Measurements from ENCODE around the gene TMEM63C.

TMEM63C gene

DNA sequence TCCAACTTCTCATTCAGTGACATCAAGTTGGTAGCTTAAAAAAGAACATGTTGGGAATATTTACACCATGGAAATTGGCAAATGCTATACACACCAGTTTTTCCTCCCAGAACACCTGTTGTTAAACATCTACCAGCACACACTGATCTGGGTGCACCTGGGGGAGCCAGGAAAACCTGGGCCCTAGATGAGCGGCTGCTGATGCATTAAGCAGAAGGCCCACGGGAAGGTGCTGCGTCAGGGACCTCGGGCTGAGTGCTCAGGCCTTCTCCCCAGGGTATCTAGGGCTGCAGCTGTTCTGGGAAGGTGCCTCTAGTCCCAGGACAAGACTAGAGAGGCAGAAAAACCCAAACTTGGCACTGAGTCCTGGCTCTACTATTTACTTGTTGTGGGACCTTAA is 92.2 kb downstream of the TMEM63C start:
- Histone ChIP-seq H2BK5ac (ENCODE audit: low read depth, low read length, poor library complexity) (no peak overlapping the region), H3K9me3 (ENCODE audit: insufficient read depth, low read depth, low read length) (peaks cover 2% of the 10 kb centered on the region), H2BK12ac (ENCODE audit: low read length) (no peak overlapping the region), H2BK120ac (ENCODE audit: insufficient read depth, low read length, poor library complexity) (no peak overlapping the region), H3K27me3 (ENCODE audit: insufficient read depth, low read length) (peaks cover 28% of the 10 kb centered on the region), H3K36me3 (ENCODE audit: control insufficient read depth in 1 of 2, insufficient read depth in 2 of 2, low read length in 2 of 2) (peaks cover 21% of the 10 kb centered on the region in 2 experiments), H3K14ac (ENCODE audit: low read length) (no peak overlapping the region), H3K4ac (ENCODE audit: low read depth, low read length) (no peak overlapping the region), H4K8ac (ENCODE audit: low read depth, low read length) (no peak overlapping the region), H3K27ac (ENCODE audit: low read depth, low read length) (no peak overlapping the region), H3K4me1 (ENCODE audit: control insufficient read depth in 1 of 2, insufficient read depth in 2 of 2, low read length in 2 of 2) (peaks cover 3 to 5% of the 10 kb centered on the region in 2 experiments), H3K4me3 (ENCODE audit: low read depth, low read length) (no peak overlapping the region), H3K18ac (ENCODE audit: low read length) (no peak overlapping the region), H2AK5ac (ENCODE audit: low read length) (no peak overlapping the region), H3K79me1 (ENCODE audit: low read length) (no peaks in the 10 kb centered on the region), H2AFZ (ENCODE audit: insufficient read depth, low read length, poor library complexity) (no peak overlapping the region), H4K91ac (ENCODE audit: low read depth, low read length) (no peak overlapping the region), H3K9ac (ENCODE audit: low read length) (no peak overlapping the region), H3K23ac (ENCODE audit: low read length) (no peak overlapping the region), H3K4me2 (ENCODE audit: low read length) (no peak overlapping the region), H4K12ac (ENCODE audit: low read depth, low read length) (no peak overlapping the region), H3K79me2 (ENCODE audit: control insufficient read depth, insufficient read depth, low read length, poor library complexity) (no peaks in the 10 kb centered on the region)
- no CpG with 5 or more reads among the region's 4 CpGs for WGBS (ENCODE audit: extremely low coverage, insufficient coverage, insufficient read length)
- DNase-seq: no peak

DNA sequence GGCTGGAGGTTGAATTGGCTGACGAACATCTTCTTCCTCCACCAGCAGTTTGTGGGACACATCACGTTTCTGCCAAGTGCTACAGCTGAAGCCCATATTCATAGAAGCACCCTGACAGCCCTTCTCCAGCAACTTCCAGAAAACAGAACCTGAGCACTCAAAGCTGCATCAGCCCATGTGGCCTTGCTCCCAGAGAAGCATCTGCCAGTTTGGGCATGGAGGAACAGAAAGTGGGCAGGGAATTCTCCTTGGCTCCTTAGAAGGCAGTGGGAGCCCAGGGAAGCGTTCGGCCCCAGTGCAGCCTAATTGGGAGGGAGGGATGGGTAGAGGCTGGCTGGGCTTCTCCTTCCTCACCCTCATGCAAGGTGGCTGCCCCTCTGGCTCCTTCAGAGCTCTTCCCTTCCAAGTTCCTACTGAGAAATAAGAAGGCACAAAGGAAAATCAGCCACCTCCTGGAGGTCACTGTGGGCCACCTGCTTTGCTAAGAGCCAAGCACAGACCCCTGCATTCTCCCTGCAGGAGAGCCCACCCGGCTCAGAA is 93.5 kb downstream of the TMEM63C start:
- Histone ChIP-seq H3K36me3 (ENCODE audit: control insufficient read depth in 1 of 2, insufficient read depth in 2 of 2, low read length in 2 of 2) (peaks cover 29 to 31% of the 10 kb centered on the region in 2 experiments), H3K14ac (ENCODE audit: low read length) (no peak overlapping the region)

DNA sequence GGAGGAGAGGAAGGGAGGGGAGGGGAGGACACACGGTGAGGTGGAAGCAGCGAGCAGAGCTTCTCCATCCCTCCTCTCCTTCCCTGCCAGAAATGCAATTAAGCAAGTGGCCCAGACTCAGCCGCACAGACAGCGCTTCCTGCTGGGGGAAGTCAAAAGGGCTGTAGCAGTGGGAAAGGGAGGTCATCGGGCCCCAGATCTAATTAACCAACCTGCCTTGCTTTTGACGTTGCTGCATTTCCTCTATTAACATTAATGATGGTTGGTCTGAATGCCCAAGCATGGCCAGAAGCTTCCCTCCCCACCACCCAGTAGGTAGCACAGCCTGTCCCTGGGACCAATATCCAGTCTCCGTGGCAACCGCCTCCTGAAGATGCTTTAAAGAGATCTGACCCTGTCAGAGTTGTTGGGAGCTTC is 94.0 kb downstream of the TMEM63C start:
- Histone ChIP-seq H4K12ac (ENCODE audit: low read depth, low read length) (no peak overlapping the region), H2BK120ac (ENCODE audit: insufficient read depth, low read length, poor library complexity) (no peak overlapping the region), H2AFZ (ENCODE audit: insufficient read depth, low read length, poor library complexity) (no peak overlapping the region), H3K9me3 (ENCODE audit: insufficient read depth, low read depth, low read length) (peaks cover 5% of the 10 kb centered on the region), H4K8ac (ENCODE audit: low read depth, low read length) (no peak overlapping the region), H3K18ac (ENCODE audit: low read length) (no peak overlapping the region), H3K4me2 (ENCODE audit: low read length) (no peak overlapping the region), H3K4ac (ENCODE audit: low read depth, low read length) (no peak overlapping the region), H4K91ac (ENCODE audit: low read depth, low read length) (no peak overlapping the region), H3K36me3 (ENCODE audit: control insufficient read depth in 1 of 2, insufficient read depth in 2 of 2, low read length in 2 of 2) (peaks cover 32 to 34% of the 10 kb centered on the region in 2 experiments), H2BK12ac (ENCODE audit: low read length) (no peak overlapping the region), H3K4me1 (ENCODE audit: control insufficient read depth in 1 of 2, insufficient read depth in 2 of 2, low read length in 2 of 2) (peaks cover 3 to 4% of the 10 kb centered on the region in 2 experiments), H3K14ac (ENCODE audit: low read length) (no peak overlapping the region), H3K79me2 (ENCODE audit: control insufficient read depth, insufficient read depth, low read length, poor library complexity) (no peaks in the 10 kb centered on the region), H2AK5ac (ENCODE audit: low read length) (no peak overlapping the region), H3K27ac (ENCODE audit: low read depth, low read length) (no peak overlapping the region), H3K79me1 (ENCODE audit: low read length) (no peaks in the 10 kb centered on the region), H2BK5ac (ENCODE audit: low read depth, low read length, poor library complexity) (no peak overlapping the region), H3K23ac (ENCODE audit: low read length) (no peak overlapping the region), H3K9ac (ENCODE audit: low read length) (no peak overlapping the region), H3K27me3 (ENCODE audit: insufficient read depth, low read length) (peaks cover 12% of the 10 kb centered on the region), H3K4me3 (ENCODE audit: low read depth, low read length) (no peak overlapping the region)
- WGBS (ENCODE audit: extremely low coverage, insufficient coverage, insufficient read length): no CpG with 5 or more reads among the region's 8 CpGs
- DNase-seq: no peak

More for the DNA sequence above, 93.5 kb downstream of the TMEM63C start:
- Histone ChIP-seq H3K79me1 (ENCODE audit: low read length) (no peaks in the 10 kb centered on the region), H3K27me3 (ENCODE audit: insufficient read depth, low read length) (peaks cover 17% of the 10 kb centered on the region), H3K27ac (ENCODE audit: low read depth, low read length) (no peak overlapping the region), H2AFZ (ENCODE audit: insufficient read depth, low read length, poor library complexity) (no peak overlapping the region), H3K79me2 (ENCODE audit: control insufficient read depth, insufficient read depth, low read length, poor library complexity) (no peaks in the 10 kb centered on the region), H2BK120ac (ENCODE audit: insufficient read depth, low read length, poor library complexity) (no peak overlapping the region), H3K4me1 (ENCODE audit: control insufficient read depth in 1 of 2, insufficient read depth in 2 of 2, low read length in 2 of 2) (peaks cover 3 to 5% of the 10 kb centered on the region in 2 experiments), H3K4me3 (ENCODE audit: low read depth, low read length) (no peak overlapping the region), H2AK5ac (ENCODE audit: low read length) (no peak overlapping the region), H3K18ac (ENCODE audit: low read length) (no peak overlapping the region), H4K91ac (ENCODE audit: low read depth, low read length) (no peak overlapping the region), H2BK5ac (ENCODE audit: low read depth, low read length, poor library complexity) (no peak overlapping the region), H3K23ac (ENCODE audit: low read length) (no peak overlapping the region), H2BK12ac (ENCODE audit: low read length) (no peak overlapping the region), H3K4me2 (ENCODE audit: low read length) (no peak overlapping the region), H4K8ac (ENCODE audit: low read depth, low read length) (no peak overlapping the region), H3K9me3 (ENCODE audit: insufficient read depth, low read depth, low read length) (peaks cover 5% of the 10 kb centered on the region), H3K9ac (ENCODE audit: low read length) (no peak overlapping the region), H3K4ac (ENCODE audit: low read depth, low read length) (no peak overlapping the region), H4K12ac (ENCODE audit: low read depth, low read length) (no peak overlapping the region)
- no CpG with 5 or more reads among the region's 5 CpGs for WGBS (ENCODE audit: extremely low coverage, insufficient coverage, insufficient read length)
- no peak for DNase-seq

GRCh38 chr14:77276295-77276935 is 94.8 kb downstream of the TMEM63C start:
- Histone ChIP-seq H3K4me3 (ENCODE audit: low read depth, low read length) (no peak overlapping the region), H2AK5ac (ENCODE audit: low read length) (no peak overlapping the region), H3K4me1 (ENCODE audit: control insufficient read depth in 1 of 2, insufficient read depth in 2 of 2, low read length in 2 of 2) (no peaks in the 10 kb centered on the region), H2BK12ac (ENCODE audit: low read length) (no peak overlapping the region), H3K18ac (ENCODE audit: low read length) (no peak overlapping the region), H4K91ac (ENCODE audit: low read depth, low read length) (no peak overlapping the region), H3K79me1 (ENCODE audit: low read length) (no peaks in the 10 kb centered on the region), H2AFZ (ENCODE audit: insufficient read depth, low read length, poor library complexity) (no peak overlapping the region), H3K4ac (ENCODE audit: low read depth, low read length) (no peak overlapping the region), H3K4me2 (ENCODE audit: low read length) (no peak overlapping the region), H4K8ac (ENCODE audit: low read depth, low read length) (no peak overlapping the region), H2BK120ac (ENCODE audit: insufficient read depth, low read length, poor library complexity) (no peak overlapping the region), H3K23ac (ENCODE audit: low read length) (no peak overlapping the region), H3K27ac (ENCODE audit: low read depth, low read length) (no peak overlapping the region), H4K12ac (ENCODE audit: low read depth, low read length) (no peak overlapping the region), H3K36me3 (ENCODE audit: control insufficient read depth in 1 of 2, insufficient read depth in 2 of 2, low read length in 2 of 2) (peaks cover 32 to 36% of the 10 kb centered on the region in 2 experiments), H3K9ac (ENCODE audit: low read length) (no peak overlapping the region), H3K14ac (ENCODE audit: low read length) (no peak overlapping the region), H3K9me3 (ENCODE audit: insufficient read depth, low read depth, low read length) (peaks cover 4% of the 10 kb centered on the region), H2BK5ac (ENCODE audit: low read depth, low read length, poor library complexity) (no peak overlapping the region), H3K79me2 (ENCODE audit: control insufficient read depth, insufficient read depth, low read length, poor library complexity) (no peaks in the 10 kb centered on the region), H3K27me3 (ENCODE audit: insufficient read depth, low read length) (peaks cover 4% of the 10 kb centered on the region)
- no CpG with 5 or more reads among the region's 15 CpGs for WGBS (ENCODE audit: extremely low coverage, insufficient coverage, insufficient read length)
- no peak for DNase-seq

Measured in trophoblast cell (in vitro differentiated cells and primary cell).